ENCODE measurements around the gene SDE2.
"Not testable (repeated sequence)": the region's sequence is repeated elsewhere in the genome, so short reads cannot be mapped to it uniquely, and the experiment has no call there.

The SDE2 gene

GRCh38 chr1:225999227-225999911 is at the start of gene SDE2:
Gene SDE2 (minus strand): TSS chr1:225999343. CDS start chr1:225999312, 31 bp downstream.
- no peak for FAIRE-seq

- FAIRE-seq: no peak
These were observed 49.7 kb upstream of the SDE2 start for GRCh38 chr1:226048886-226049285.

- FAIRE-seq: no peak
These were observed 48.4 kb upstream of the SDE2 start for GRCh38 chr1:226047495-226047894.

GRCh38 chr1:226046240-226046639 is 47.1 kb upstream of the SDE2 start:
- FAIRE-seq: no peak

GRCh38 chr1:226044514-226045101 is 45.5 kb upstream of the SDE2 start:
- FAIRE-seq: no peak

- no peak for FAIRE-seq
These were observed 42.3 kb upstream of the SDE2 start for GRCh38 chr1:226041419-226041818.

GRCh38 chr1:226038661-226039060 is 39.5 kb upstream of the SDE2 start:
- FAIRE-seq: no peak

- FAIRE-seq: no peak
These were observed 36.8 kb upstream of the SDE2 start for GRCh38 chr1:226035915-226036314.

GRCh38 chr1:226034482-226034881 is 35.3 kb upstream of the SDE2 start:
- FAIRE-seq: no peak

- no peak for FAIRE-seq
These were observed 34.8 kb upstream of the SDE2 start for GRCh38 chr1:226033991-226034390.

GRCh38 chr1:226033582-226033981 is 34.4 kb upstream of the SDE2 start:
- no peak for FAIRE-seq

GRCh38 chr1:226029568-226030225 is 30.6 kb upstream of the SDE2 start:
- no peak for FAIRE-seq

GRCh38 chr1:226029093-226029496 is 30.0 kb upstream of the SDE2 start:
- FAIRE-seq: no peak

GRCh38 chr1:226027538-226028217 is 28.5 kb upstream of the SDE2 start:
- no peak for FAIRE-seq

- no peak for FAIRE-seq
These were observed 27.7 kb upstream of the SDE2 start for GRCh38 chr1:226026833-226027232.

GRCh38 chr1:226023735-226024134 is 24.6 kb upstream of the SDE2 start:
- FAIRE-seq: no peak

GRCh38 chr1:226021801-226022200 is 22.7 kb upstream of the SDE2 start:
- no peak for FAIRE-seq

GRCh38 chr1:226021401-226021800 is 22.3 kb upstream of the SDE2 start:
- FAIRE-seq: no peak

GRCh38 chr1:226019572-226019971 is 20.4 kb upstream of the SDE2 start:
- FAIRE-seq: no peak

- FAIRE-seq: no peak
These were observed 17.9 kb upstream of the SDE2 start for GRCh38 chr1:226017070-226017469.

GRCh38 chr1:226009650-226010044 is 10.5 kb upstream of the SDE2 start:
- no peak for FAIRE-seq

GRCh38 chr1:226007126-226007892 is 8.2 kb upstream of the SDE2 start:
- not testable (repeated sequence) for FAIRE-seq

- FAIRE-seq: no peak
These were observed 7.5 kb upstream of the SDE2 start for GRCh38 chr1:226006686-226007085.
